Mesothelial cell of epicardium (in vitro differentiated cells): ENCODE measurements around the gene SLC4A7. TPM values are rescaled to one million over a fixed set of nuclear protein-coding genes. Genes with fewer than 3 reads are reported as not detected.

Source experiments
- DNase-seq, 2 experiments: peaks; one replicate each; pipeline ENCODE4 v3.0.0; 2021; ENCODE audit warnings: low spot score in 2 of 2; ENCODE audit not compliant: unreplicated experiment in 2 of 2
- H3K27ac Mint-ChIP-seq: 2 replicates; pipeline ENCODE4 v1.8.0; 2021; ENCODE audit warnings: mixed read lengths
- H3K27me3 Mint-ChIP-seq: 2 replicates; pipeline ENCODE4 v1.8.0; 2021; ENCODE audit warnings: low read depth, mixed read lengths
- H3K36me3 Mint-ChIP-seq: 2 replicates; pipeline ENCODE4 v1.8.0; 2021; ENCODE audit warnings: mixed read lengths
- H3K4me1 Mint-ChIP-seq: 2 replicates; pipeline ENCODE4 v1.8.0; 2021; ENCODE audit warnings: mixed read lengths
- H3K4me3 Mint-ChIP-seq: 2 replicates; pipeline ENCODE4 v1.8.0; 2021; ENCODE audit warnings: mild to moderate bottlenecking, moderate library complexity, mixed read lengths
- H3K9me3 Mint-ChIP-seq: 2 replicates; pipeline ENCODE4 v1.8.0; 2021; ENCODE audit warnings: mixed read lengths
- total RNA-seq: library from RNA; stranded (reverse); gene quantifications from 3 replicates; pipeline ENCODE4 v1.2.1, GENCODE V29; 2021
- TF ChIP-seq, protein P1 (sequence below): fragments of 200-600 bp; sonication (generic); IDR thresholded peaks from one replicate; pipeline ENCODE4 v1.5.0; 2021; ENCODE audit warnings: antibody characterized with exemption; ENCODE audit not compliant: unreplicated experiment

The SLC4A7 gene
- total RNA-seq, 1 donor from 2014 or later: 46.3 TPM

DNA sequence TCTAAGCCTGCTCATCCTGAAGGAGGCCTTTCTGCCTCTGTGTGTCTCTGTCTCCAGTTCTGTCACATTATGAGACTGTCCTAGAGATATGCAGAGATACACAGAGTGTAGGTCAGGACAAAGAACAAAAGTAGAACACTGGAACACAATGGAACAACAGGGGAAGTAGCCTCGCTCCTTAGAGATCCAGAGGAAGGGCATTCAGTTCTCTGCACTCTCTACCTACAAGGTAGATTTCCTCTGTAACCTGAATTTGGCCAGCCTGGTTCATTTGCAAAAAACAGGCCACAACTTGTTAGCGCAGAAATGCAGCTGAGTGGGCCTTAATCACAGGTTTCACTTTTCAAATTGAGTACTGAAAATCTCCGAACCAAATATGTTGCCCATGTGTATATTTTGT, 134.4 kb downstream of the SLC4A7 start:
- Mint-ChIP-seq H3K27me3 (no peaks in the 10 kb centered on the region), H3K4me3 (no peak overlapping the region), H3K36me3 (no peaks in the 10 kb centered on the region), H3K4me1 (peaks cover 6% of the 10 kb centered on the region), H3K9me3 (no peaks in the 10 kb centered on the region), H3K27ac (no peak overlapping the region)
- TF ChIP-seq, protein P1, sequence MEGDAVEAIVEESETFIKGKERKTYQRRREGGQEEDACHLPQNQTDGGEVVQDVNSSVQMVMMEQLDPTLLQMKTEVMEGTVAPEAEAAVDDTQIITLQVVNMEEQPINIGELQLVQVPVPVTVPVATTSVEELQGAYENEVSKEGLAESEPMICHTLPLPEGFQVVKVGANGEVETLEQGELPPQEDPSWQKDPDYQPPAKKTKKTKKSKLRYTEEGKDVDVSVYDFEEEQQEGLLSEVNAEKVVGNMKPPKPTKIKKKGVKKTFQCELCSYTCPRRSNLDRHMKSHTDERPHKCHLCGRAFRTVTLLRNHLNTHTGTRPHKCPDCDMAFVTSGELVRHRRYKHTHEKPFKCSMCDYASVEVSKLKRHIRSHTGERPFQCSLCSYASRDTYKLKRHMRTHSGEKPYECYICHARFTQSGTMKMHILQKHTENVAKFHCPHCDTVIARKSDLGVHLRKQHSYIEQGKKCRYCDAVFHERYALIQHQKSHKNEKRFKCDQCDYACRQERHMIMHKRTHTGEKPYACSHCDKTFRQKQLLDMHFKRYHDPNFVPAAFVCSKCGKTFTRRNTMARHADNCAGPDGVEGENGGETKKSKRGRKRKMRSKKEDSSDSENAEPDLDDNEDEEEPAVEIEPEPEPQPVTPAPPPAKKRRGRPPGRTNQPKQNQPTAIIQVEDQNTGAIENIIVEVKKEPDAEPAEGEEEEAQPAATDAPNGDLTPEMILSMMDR: no peak
- DNase-seq: no peak

GRCh38 chr3:27345959-27346865, 138.0 kb downstream of the SLC4A7 start:
- Mint-ChIP-seq H3K36me3 (no peaks in the 10 kb centered on the region), H3K27ac (no peak overlapping the region), H3K4me3 (no peak overlapping the region), H3K4me1 (peaks cover 15% of the 10 kb centered on the region), H3K27me3 (no peaks in the 10 kb centered on the region), H3K9me3 (no peaks in the 10 kb centered on the region)
- no peak for DNase-seq
- TF ChIP-seq, protein P1: no peak

- Mint-ChIP-seq H3K36me3 (no peaks in the 10 kb centered on the region), H3K27ac (no peak overlapping the region), H3K27me3 (no peaks in the 10 kb centered on the region), H3K4me1 (peaks cover 15% of the 10 kb centered on the region), H3K9me3 (no peaks in the 10 kb centered on the region), H3K4me3 (no peak overlapping the region)
- TF ChIP-seq, protein P1: no peak
- no peak for DNase-seq
These were observed 138.7 kb downstream of the SLC4A7 start for GRCh38 chr3:27345493-27345892.

GRCh38 chr3:27345045-27345444, 139.1 kb downstream of the SLC4A7 start:
- TF ChIP-seq, protein P1: no peak
- no peak overlapping the region for H3K27ac Mint-ChIP-seq
- no peaks in the 10 kb centered on the region for H3K27me3 Mint-ChIP-seq
- no peak for DNase-seq
- no peak overlapping the region for H3K4me3 Mint-ChIP-seq
- H3K9me3 Mint-ChIP-seq: no peaks in the 10 kb centered on the region
- H3K36me3 Mint-ChIP-seq: no peaks in the 10 kb centered on the region
- peaks cover 13% of the 10 kb centered on the region for H3K4me1 Mint-ChIP-seq

GRCh38 chr3:27344192-27344591, 140.0 kb downstream of the SLC4A7 start:
- no peaks in the 10 kb centered on the region for H3K36me3 Mint-ChIP-seq
- no peak overlapping the region for H3K27ac Mint-ChIP-seq
- no peaks in the 10 kb centered on the region for H3K9me3 Mint-ChIP-seq
- TF ChIP-seq, protein P1: no peak
- no peak for DNase-seq
- H3K4me3 Mint-ChIP-seq: no peak overlapping the region
- H3K4me1 Mint-ChIP-seq: peaks cover 12% of the 10 kb centered on the region
- no peaks in the 10 kb centered on the region for H3K27me3 Mint-ChIP-seq
